AG04450 (cell line): Measurements from ENCODE around the gene EFCAB14. TPM values are rescaled to one million over a fixed set of nuclear protein-coding genes. Genes with fewer than 3 reads are reported as not detected.
"Not testable (repeated sequence)": the region's sequence is repeated elsewhere in the genome, so short reads cannot be mapped to it uniquely, and the experiment has no call there.

ENCODE experiments used
- CTCF ChIA-PET: fragments of 300-600, 350-600 bp; formaldehyde crosslinking; extraction: SDS; loops from one replicate; lab custom pipeline; 2022; ENCODE audit warnings: antibody characterized with exemption, inconsistent platforms; lab: Charles Lee
- POLR2A ChIA-PET: fragments of 350-600 bp; formaldehyde crosslinking; extraction: SDS; loops from one replicate; lab custom pipeline; 2021; ENCODE audit warnings: antibody characterized with exemption, inconsistent platforms; lab: Yijun Ruan, JAX
- DNase-seq: peaks from one replicate; pipeline ENCODE4 v3.0.0-alpha.2; 2011; ENCODE audit warnings: low read depth, low spot score
- H3K27ac ChIP-seq: one replicate; pipeline ENCODE4 v1.5.1; 2012; ENCODE audit warnings: low read depth, low read length, control low read depth
- H3K27me3 ChIP-seq: one replicate; pipeline ENCODE4 v1.6.0; 2012; ENCODE audit warnings: low read length; ENCODE audit not compliant: control insufficient read depth, insufficient read depth
- H3K4me3 ChIP-seq: 2 replicates; pipeline ENCODE4 v1.5.1; 2011; ENCODE audit warnings: mild to moderate bottlenecking, low read depth, low read length, control low read depth
- H3K9me3 ChIP-seq: 2 replicates; pipeline ENCODE4 v1.5.1; 2012; ENCODE audit warnings: low read length; ENCODE audit not compliant: control insufficient read depth, insufficient read depth
- CTCF ChIP-seq: IDR thresholded peaks from 2 replicates; pipeline ENCODE4 v1.5.1; 2011; ENCODE audit warnings: low read depth, low read length, control low read depth, inconsistent platforms
- polyA plus RNA-seq: library from polyadenylated mRNA; depleted of rRNA; stranded (reverse); fragments of >200 nt; gene quantifications from 2 replicates; pipeline ENCODE4 v1.2.3, GENCODE V29; 2011

Gene EFCAB14
- polyA plus RNA-seq, 1 experiment = 69.9 TPM

- peak; percentile 52 for TF ChIP-seq CTCF
- Histone ChIP-seq H3K27ac (no peak overlapping the region), H3K9me3 (no peaks in the 10 kb centered on the region), H3K4me3 (no peak overlapping the region), H3K27me3 (no peaks in the 10 kb centered on the region)
- ChIA-PET CTCF (interaction anchor here (4.0 kb wide), 1 partner anchor 11 kb away, joined by 15 read pairs; no protein-coding TSS in a partner anchor), POLR2A (no interaction called here)
- DNase-seq = peak; percentile 27
Measured at GRCh38 chr1:46735708-46736324, 16.9 kb upstream of the EFCAB14 start.

- POLR2A ChIA-PET, H3K27ac ChIP-seq, H3K9me3 ChIP-seq, DNase-seq, H3K27me3 ChIP-seq, H3K4me3 ChIP-seq: not testable (repeated sequence)
- CTCF ChIA-PET = interaction anchor here (0.7 kb wide), 1 partner anchor 230 kb away, joined by 5 read pairs; no protein-coding TSS in a partner anchor
Measured at GRCh38 chr1:46728327-46728873, 9.5 kb upstream of the EFCAB14 start.

- peaks cover 11% of the 10 kb centered on the region for H3K27me3 ChIP-seq
- no peak for DNase-seq
- ChIA-PET POLR2A (no interaction called here), CTCF (interaction anchor here (0.6 to 3.7 kb wide), 25 partner anchors 9 to 525 kb away, joined by 3 to 54 read pairs (median 6); partner anchors contain the start of gene MOB3C)
- H3K27ac ChIP-seq = no peak overlapping the region
- TF ChIP-seq CTCF = no peak
- H3K4me3 ChIP-seq = no peak overlapping the region
- H3K9me3 ChIP-seq = no peaks in the 10 kb centered on the region
Measured at GRCh38 chr1:46725736-46726108, 6.8 kb upstream of the EFCAB14 start.

- POLR2A ChIA-PET = interaction anchor here (0.5 kb wide), 1 partner anchor 454 kb away, joined by 3 read pairs; no protein-coding TSS in a partner anchor
- Histone ChIP-seq H3K9me3 (no peaks in the 10 kb centered on the region), H3K27me3 (peaks cover 11% of the 10 kb centered on the region), H3K4me3 (no peak overlapping the region), H3K27ac (no peak overlapping the region)
- peak; percentile 92 for TF ChIP-seq CTCF
- DNase-seq = peak; percentile 67
- CTCF ChIA-PET = interaction anchor here (0.6 to 3.7 kb wide), 40 partner anchors 9 to 526 kb away, joined by 3 to 54 read pairs (median 4); partner anchors contain the start of gene MOB3C
Measured at GRCh38 chr1:46724991-46725735, 6.2 kb upstream of the EFCAB14 start.

GRCh38 chr1:46723901-46724300 is 5.0 kb upstream of the EFCAB14 start:
- Histone ChIP-seq H3K27ac (no peak overlapping the region), H3K9me3 (no peaks in the 10 kb centered on the region), H3K4me3 (no peak overlapping the region), H3K27me3 (peaks cover 11% of the 10 kb centered on the region)
- TF ChIP-seq CTCF = no peak
- ChIA-PET CTCF (interaction anchor here (0.6 to 3.7 kb wide), 13 partner anchors 11 to 283 kb away, joined by 3 to 54 read pairs (median 5); partner anchors contain the start of gene MOB3C), POLR2A (no interaction called here)
- no peak for DNase-seq
